A549 (cell line): ENCODE results near the gene SEMA4A.

Source experiments
- BHLHE40 ChIP-seq: IDR thresholded peaks from 2 replicates; pipeline ENCODE4 v1.6.1; 2012; ENCODE audit warnings: low read depth, low read length, inconsistent platforms
- CBX2 ChIP-seq: fragments of 200-600 bp; sonication (generic); IDR thresholded peaks from 2 replicates; pipeline ENCODE4 v1.6.1; 2016; ENCODE audit warnings: low read depth, mild to moderate bottlenecking, borderline replicate concordance
- CEBPB ChIP-seq, 2 experiments: fragments of >200 bp in 1 of 2; sonication (Bioruptor Twin) in 1 of 2; formaldehyde crosslinking in 1 of 2; IDR thresholded peaks; 2 replicates each; pipeline ENCODE4 v1.6.1; 2012 to 2016
- EP300 ChIP-seq, 2 experiments: fragments of >200 bp; sonication (Bioruptor Twin); formaldehyde crosslinking; IDR thresholded peaks; 2 replicates in 1 of 2; 3 replicates in 1 of 2; pipeline ENCODE4 v1.6.1; 2016 to 2017
- KDM1A ChIP-seq: fragments of 200-600 bp; sonication (generic); IDR thresholded peaks from 2 replicates; pipeline ENCODE4 v1.6.1; 2016; ENCODE audit warnings: low read depth, mild to moderate bottlenecking
- MAX ChIP-seq: IDR thresholded peaks from 2 replicates; pipeline ENCODE4 v1.6.1; 2012
- NPAS2 ChIP-seq: fragments of 250-450 bp; sonication (Bioruptor Pico); IDR thresholded peaks from 2 replicates; pipeline ENCODE4 v1.8.0; 2022; ENCODE audit warnings: mild to moderate bottlenecking, moderate library complexity, borderline replicate concordance
- POLR2A ChIP-seq: IDR thresholded peaks from 2 replicates; pipeline ENCODE4 v1.6.1; 2012; ENCODE audit warnings: mild to moderate bottlenecking, low read length
- RNF2 ChIP-seq: fragments of 200-600 bp; sonication (generic); IDR thresholded peaks from 2 replicates; pipeline ENCODE4 v1.6.1; 2016; ENCODE audit warnings: low read depth, mild to moderate bottlenecking, antibody characterized with exemption, moderate library complexity, borderline replicate concordance
- TP53 ChIP-seq: fragments of 250-450 bp; sonication (Bioruptor Pico); IDR thresholded peaks from 2 replicates; pipeline ENCODE4 v1.5.0; 2021; ENCODE audit warnings: mild to moderate bottlenecking, moderate library complexity
- TF ChIP-seq, protein P1 (sequence below): fragments of >200 bp; sonication (Bioruptor Twin); formaldehyde crosslinking; IDR thresholded peaks from 3 replicates; pipeline ENCODE4 v1.5.1; 2016

- TF ChIP-seq CBX2 (no peak), CEBPB (IDR thresholded peaks at IDR 0.05) (no peak), BHLHE40 (no peak), TP53 (CRISPR knock-in tag) (no peak), EP300 (IDR thresholded peaks at IDR 0.05) (no peak), MAX (no peak), NPAS2 (CRISPR knock-in tag) (no peak), KDM1A (no peak), RNF2 (no peak), POLR2A (no peak)
- TF ChIP-seq, protein P1, sequence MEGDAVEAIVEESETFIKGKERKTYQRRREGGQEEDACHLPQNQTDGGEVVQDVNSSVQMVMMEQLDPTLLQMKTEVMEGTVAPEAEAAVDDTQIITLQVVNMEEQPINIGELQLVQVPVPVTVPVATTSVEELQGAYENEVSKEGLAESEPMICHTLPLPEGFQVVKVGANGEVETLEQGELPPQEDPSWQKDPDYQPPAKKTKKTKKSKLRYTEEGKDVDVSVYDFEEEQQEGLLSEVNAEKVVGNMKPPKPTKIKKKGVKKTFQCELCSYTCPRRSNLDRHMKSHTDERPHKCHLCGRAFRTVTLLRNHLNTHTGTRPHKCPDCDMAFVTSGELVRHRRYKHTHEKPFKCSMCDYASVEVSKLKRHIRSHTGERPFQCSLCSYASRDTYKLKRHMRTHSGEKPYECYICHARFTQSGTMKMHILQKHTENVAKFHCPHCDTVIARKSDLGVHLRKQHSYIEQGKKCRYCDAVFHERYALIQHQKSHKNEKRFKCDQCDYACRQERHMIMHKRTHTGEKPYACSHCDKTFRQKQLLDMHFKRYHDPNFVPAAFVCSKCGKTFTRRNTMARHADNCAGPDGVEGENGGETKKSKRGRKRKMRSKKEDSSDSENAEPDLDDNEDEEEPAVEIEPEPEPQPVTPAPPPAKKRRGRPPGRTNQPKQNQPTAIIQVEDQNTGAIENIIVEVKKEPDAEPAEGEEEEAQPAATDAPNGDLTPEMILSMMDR, result no peak
Observed at GRCh38 chr1:156226116-156226538, 72.7 kb downstream of the SEMA4A start.
